HCT116 (cell line): ENCODE data around the gene NRCAM. TPM values are rescaled to one million over a fixed set of nuclear protein-coding genes. Genes with fewer than 3 reads are reported as not detected.

Experiments
- ATAC-seq: fragments of 200-7000 bp; cut with Tn5 transposase; 2 replicates; pipeline ENCODE4 v1.9.1; 2020; ENCODE audit warnings: mild to moderate bottlenecking, moderate library complexity
- BruUV-seq: library from RNA; stranded (reverse); fragments of 400-500 nt; replicated peaks from 2 replicates; lab custom pipeline; 2021; lab: Mats Ljungman, UMichigan
- CTCF ChIA-PET: fragments of 300-600 bp; sonication (Branson Sonifier 250); formaldehyde crosslinking; loops from one replicate; lab custom pipeline; 2021; ENCODE audit warnings: antibody characterized with exemption; lab: Charles Lee
- POLR2A ChIA-PET: fragments of 300-600, 350-600 bp; sonication (Branson Sonifier 250); formaldehyde crosslinking; loops from one replicate; lab custom pipeline; 2021; ENCODE audit warnings: antibody characterized with exemption; lab: Charles Lee
- RAD21 ChIA-PET, 2 experiments: fragments of 300-600 bp; sonication (Branson Sonifier 250); formaldehyde crosslinking; loops; one replicate each; lab custom pipeline; 2023; ENCODE audit warnings: low total read pairs in 2 of 2; ENCODE audit not compliant: uncharacterized antibody in 2 of 2, unreplicated experiment in 2 of 2, low non-redundant PET in 1 of 2; lab: Charles Lee
- DNase-seq: peaks from one replicate; pipeline ENCODE4 v3.0.0-alpha.2; 2010; ENCODE audit warnings: low read depth, low spot score
- H2AFZ ChIP-seq: fragments of 200-600 bp; shearing (Covaris generic), sonication (generic); 2 replicates; pipeline ENCODE4 v1.6.1; 2017; ENCODE audit warnings: low read depth, mixed run types, mixed read lengths, antibody characterized with exemption, low read length; ENCODE audit not compliant: poor library complexity, severe bottlenecking
- H3K27ac ChIP-seq: 2 replicates; pipeline ENCODE4 v1.5.1; 2012; ENCODE audit warnings: low read depth, low read length
- H3K27me3 ChIP-seq: fragments of 200-600 bp; sonication (generic); 2 replicates; pipeline ENCODE4 v1.6.1; 2016; ENCODE audit warnings: mixed run types, low read length, mixed read lengths; ENCODE audit not compliant: insufficient read depth
- H3K36me3 ChIP-seq, 2 experiments: fragments of 200-500 bp in 1 of 2; fragments of 200-600 bp in 1 of 2; sonication (Bioruptor generic) in 1 of 2; sonication (generic) in 1 of 2; 2 replicates each; pipeline versions ENCODE4 v1.5.1 to v1.6.1; 2014 to 2016; ENCODE audit warnings: low read length in 2 of 2, inconsistent platforms in 1 of 2, mixed read lengths in 1 of 2, mixed run types in 1 of 2; ENCODE audit not compliant: insufficient read depth in 2 of 2, control insufficient read depth in 1 of 2
- H3K4me1 ChIP-seq, 2 experiments: fragments of 200-600 bp in 1 of 2; sonication (generic) in 1 of 2; 2 replicates each; pipeline versions ENCODE4 v1.5.1 to v1.6.1; 2012 to 2017; ENCODE audit warnings: low read length in 2 of 2, inconsistent platforms in 1 of 2, mild to moderate bottlenecking in 1 of 2, mixed read lengths in 1 of 2, mixed run types in 1 of 2, moderate library complexity in 1 of 2; ENCODE audit not compliant: insufficient read depth in 2 of 2, control insufficient read depth in 1 of 2
- H3K4me2 ChIP-seq: fragments of 200-600 bp; sonication (generic); 2 replicates; pipeline ENCODE4 v1.6.1; 2017; ENCODE audit warnings: mixed run types, low read length, mixed read lengths
- H3K4me3 ChIP-seq, 2 experiments: fragments of 200-600 bp in 1 of 2; sonication (generic) in 1 of 2; replicated peaks in 1 of 2; 2 replicates each; pipeline ENCODE4 v1.5.1; 2011 to 2016; ENCODE audit warnings: low read length in 2 of 2, control low read depth in 1 of 2, low read depth in 1 of 2, mild to moderate bottlenecking in 1 of 2, mixed read lengths in 1 of 2, mixed run types in 1 of 2
- H3K79me2 ChIP-seq: fragments of 200-600 bp; sonication (generic); 2 replicates; pipeline ENCODE4 v1.6.1; 2017; ENCODE audit warnings: mild to moderate bottlenecking, mixed run types, low read length, moderate library complexity, mixed read lengths; ENCODE audit not compliant: insufficient read depth
- H3K9ac ChIP-seq: fragments of 200-600 bp; sonication (generic); 2 replicates; pipeline ENCODE4 v1.6.1; 2016; ENCODE audit warnings: low read length, mixed read lengths
- H3K9me2 ChIP-seq: fragments of 200-600 bp; sonication (generic), shearing (Covaris generic); 2 replicates; pipeline ENCODE4 v1.6.1; 2017; ENCODE audit warnings: mixed run types, mild to moderate bottlenecking, moderate library complexity; ENCODE audit not compliant: insufficient read depth
- H3K9me3 ChIP-seq, 2 experiments: fragments of 200-500 bp in 1 of 2; fragments of 200-600 bp in 1 of 2; sonication (Bioruptor generic) in 1 of 2; sonication (generic) in 1 of 2; 2 replicates each; pipeline ENCODE4 v1.6.1; 2014 to 2017; ENCODE audit warnings: low read length in 2 of 2, mixed read lengths in 2 of 2, inconsistent platforms in 1 of 2, low read depth in 1 of 2, mild to moderate bottlenecking in 1 of 2, mixed run types in 1 of 2, moderate library complexity in 1 of 2; ENCODE audit not compliant: control insufficient read depth in 1 of 2, insufficient read depth in 1 of 2
- H4K20me1 ChIP-seq: fragments of 200-600 bp; sonication (generic), shearing (Covaris generic); 2 replicates; pipeline ENCODE4 v1.6.1; 2017; ENCODE audit warnings: mixed run types, mild to moderate bottlenecking, moderate library complexity; ENCODE audit not compliant: insufficient read depth
- ATF3 ChIP-seq: IDR thresholded peaks from 2 replicates; pipeline ENCODE4 v1.6.1; 2012
- CEBPB ChIP-seq: IDR thresholded peaks from 2 replicates; pipeline ENCODE4 v1.6.1; 2012; ENCODE audit warnings: low read depth
- EGR1 ChIP-seq: IDR thresholded peaks from 2 replicates; pipeline ENCODE4 v1.6.1; 2012; ENCODE audit warnings: low read depth
- ELF1 ChIP-seq: IDR thresholded peaks from 2 replicates; pipeline ENCODE4 v1.6.1; 2012; ENCODE audit warnings: low read depth, borderline replicate concordance
- EZH2 ChIP-seq: fragments of 200-600 bp; sonication (generic); IDR thresholded peaks from 2 replicates; pipeline ENCODE4 v1.6.1; 2017; ENCODE audit warnings: antibody characterized with exemption, mixed run types
- EZH2phosphoT487 ChIP-seq: fragments of 200-600 bp; IDR thresholded peaks from 2 replicates; pipeline ENCODE4 v1.6.1; 2018; ENCODE audit warnings: antibody characterized with exemption, borderline replicate concordance
- FOSL1 ChIP-seq: IDR thresholded peaks from 2 replicates; pipeline ENCODE4 v1.6.1; 2012; ENCODE audit warnings: low read depth
- POLR2A ChIP-seq: IDR thresholded peaks from 2 replicates; pipeline ENCODE4 v1.7.0; 2011; ENCODE audit warnings: borderline replicate concordance; ENCODE audit not compliant: insufficient read depth, insufficient read length; ENCODE audit errors: extremely low read depth
- POLR2AphosphoS5 ChIP-seq: IDR thresholded peaks from 2 replicates; pipeline ENCODE4 v1.6.1; 2011; ENCODE audit warnings: mild to moderate bottlenecking, low read depth, low read length, moderate library complexity
- RAD21 ChIP-seq: IDR thresholded peaks from 2 replicates; pipeline ENCODE4 v1.6.1; 2012; ENCODE audit warnings: low read depth, mild to moderate bottlenecking
- SIN3A ChIP-seq: IDR thresholded peaks from 2 replicates; pipeline ENCODE4 v1.6.1; 2012; ENCODE audit warnings: low read depth
- SP1 ChIP-seq: IDR thresholded peaks from 2 replicates; pipeline ENCODE4 v1.6.1; 2012; ENCODE audit warnings: low read depth
- YY1 ChIP-seq: IDR thresholded peaks from 2 replicates; pipeline ENCODE4 v1.6.1; 2011; ENCODE audit warnings: low read length, low read depth, moderate library complexity, mild to moderate bottlenecking; ENCODE audit not compliant: insufficient replicate concordance; ENCODE audit errors: extremely low read depth
- ZNF274 ChIP-seq: fragments of 200-500 bp; sonication (Bioruptor generic); IDR thresholded peaks from 2 replicates; pipeline ENCODE4 v1.6.1; 2014; ENCODE audit warnings: mild to moderate bottlenecking, low read depth, low read length, inconsistent platforms
- intact Hi-C: fragments of 100-400 bp; cut with micrococcal nuclease; formaldehyde crosslinking; loops from 2 replicates; pipeline ENCODE4 v1.10.0; 2022
- total RNA-seq: library from RNA; stranded (reverse); gene quantifications from one replicate; pipeline ENCODE4 v1.2.1, GENCODE V29; 2021; ENCODE audit not compliant: unreplicated experiment
- TF ChIP-seq, protein P1 (sequence below): IDR thresholded peaks from 2 replicates; pipeline ENCODE4 v1.6.1; 2012
- TF ChIP-seq, protein P2 (sequence below): IDR thresholded peaks from 2 replicates; pipeline ENCODE4 v1.6.1; 2011; ENCODE audit warnings: mild to moderate bottlenecking, low read length, moderate library complexity; ENCODE audit not compliant: insufficient replicate concordance; ENCODE audit errors: extremely low read depth

The NRCAM gene
- total RNA-seq, 1 experiment from 2014 or later = 0.15 TPM

DNA sequence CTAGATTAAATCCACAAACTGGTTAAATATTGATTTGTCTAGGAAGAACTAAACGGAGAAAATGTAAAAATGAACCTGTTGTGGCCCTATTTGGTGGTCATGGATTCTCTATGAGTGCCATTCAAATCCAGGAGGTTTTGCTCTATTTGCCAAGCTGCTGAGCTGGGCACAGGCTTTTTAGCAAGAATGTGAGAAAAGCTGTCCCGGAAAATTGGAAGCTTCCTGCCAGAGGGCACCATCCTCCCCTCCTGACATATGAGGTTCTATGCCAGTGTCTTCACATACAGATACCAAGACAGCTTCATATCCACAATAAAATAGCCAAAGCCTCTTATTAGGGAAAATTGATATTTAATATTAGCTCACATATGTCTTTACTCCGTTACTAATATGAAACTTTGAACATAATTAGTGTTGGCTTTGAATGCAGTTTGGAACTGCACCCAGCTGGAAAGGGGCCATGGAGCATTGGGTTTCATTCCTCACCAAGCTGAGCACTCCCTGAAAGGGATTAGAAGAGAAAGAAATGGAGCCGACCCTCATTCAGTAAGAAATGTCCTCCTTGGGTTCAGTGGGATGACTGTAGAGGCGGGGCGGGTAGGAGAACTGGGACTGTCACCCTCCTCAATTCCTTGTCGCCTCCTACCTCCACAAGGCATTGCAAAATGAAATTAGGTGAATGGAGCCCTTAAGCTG lies 47.8 kb downstream of the NRCAM start:
- Histone ChIP-seq H2AFZ (no peak overlapping the region), H4K20me1 (no peaks in the 10 kb centered on the region), H3K27me3 (no peaks in the 10 kb centered on the region), H3K27ac (no peak overlapping the region), H3K36me3 (no peaks in the 10 kb centered on the region), H3K4me1 (no peaks in the 10 kb centered on the region), H3K4me3 (no peak overlapping the region), H3K9me3 (no peaks in the 10 kb centered on the region), H3K9ac (no peak overlapping the region), H3K9me2 (no peaks in the 10 kb centered on the region), H3K79me2 (no peaks in the 10 kb centered on the region), H3K4me2 (no peak overlapping the region)
- ChIA-PET CTCF (no interaction called here), POLR2A (no interaction called here), RAD21 (no interaction called here)
- ATAC-seq = no peak
- intact Hi-C loops = no loop called here
- TF ChIP-seq POLR2AphosphoS5 = no peak
- no peak for TF ChIP-seq YY1
- TF ChIP-seq EGR1 = no peak
- no peak for TF ChIP-seq ZNF274
- TF ChIP-seq EZH2phosphoT487 = no peak
- no peak for TF ChIP-seq CEBPB
- TF ChIP-seq, protein P1, sequence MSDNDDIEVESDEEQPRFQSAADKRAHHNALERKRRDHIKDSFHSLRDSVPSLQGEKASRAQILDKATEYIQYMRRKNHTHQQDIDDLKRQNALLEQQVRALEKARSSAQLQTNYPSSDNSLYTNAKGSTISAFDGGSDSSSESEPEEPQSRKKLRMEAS = no peak
- no peak for TF ChIP-seq ATF3
- TF ChIP-seq SIN3A = no peak
- no peak for TF ChIP-seq SP1
- no peak for TF ChIP-seq FOSL1
- no TSS peak for BruUV-seq
- DNase-seq = no peak

DNA sequence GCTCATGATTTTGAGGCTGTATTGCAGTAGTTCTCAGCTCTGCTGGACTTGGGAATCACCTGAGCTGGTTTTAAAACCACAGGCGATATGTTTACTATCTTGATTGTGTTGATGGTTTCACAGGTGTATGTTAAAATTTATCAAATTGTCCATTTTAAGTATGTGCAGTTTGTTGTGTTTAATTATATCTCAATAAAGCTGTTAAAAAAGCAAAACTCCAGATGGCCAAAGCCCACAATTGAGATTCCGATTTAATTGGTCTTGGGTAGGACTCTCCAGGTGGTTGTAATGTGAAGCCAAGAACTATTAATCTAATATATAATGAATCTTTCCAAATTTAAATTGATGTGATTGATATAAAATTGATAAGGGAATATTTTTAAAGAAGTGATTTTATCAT lies 48.6 kb downstream of the NRCAM start:
- RAD21 ChIA-PET = no interaction called here
- DNase-seq (no peak), ATAC-seq (no peak)
- no peak overlapping the region for H3K9ac ChIP-seq
- no peaks in the 10 kb centered on the region for H3K9me2 ChIP-seq
- BruUV-seq = no TSS peak
- H3K27ac ChIP-seq = no peak overlapping the region
- no peak overlapping the region for H3K4me2 ChIP-seq
- TF ChIP-seq, protein P2, sequence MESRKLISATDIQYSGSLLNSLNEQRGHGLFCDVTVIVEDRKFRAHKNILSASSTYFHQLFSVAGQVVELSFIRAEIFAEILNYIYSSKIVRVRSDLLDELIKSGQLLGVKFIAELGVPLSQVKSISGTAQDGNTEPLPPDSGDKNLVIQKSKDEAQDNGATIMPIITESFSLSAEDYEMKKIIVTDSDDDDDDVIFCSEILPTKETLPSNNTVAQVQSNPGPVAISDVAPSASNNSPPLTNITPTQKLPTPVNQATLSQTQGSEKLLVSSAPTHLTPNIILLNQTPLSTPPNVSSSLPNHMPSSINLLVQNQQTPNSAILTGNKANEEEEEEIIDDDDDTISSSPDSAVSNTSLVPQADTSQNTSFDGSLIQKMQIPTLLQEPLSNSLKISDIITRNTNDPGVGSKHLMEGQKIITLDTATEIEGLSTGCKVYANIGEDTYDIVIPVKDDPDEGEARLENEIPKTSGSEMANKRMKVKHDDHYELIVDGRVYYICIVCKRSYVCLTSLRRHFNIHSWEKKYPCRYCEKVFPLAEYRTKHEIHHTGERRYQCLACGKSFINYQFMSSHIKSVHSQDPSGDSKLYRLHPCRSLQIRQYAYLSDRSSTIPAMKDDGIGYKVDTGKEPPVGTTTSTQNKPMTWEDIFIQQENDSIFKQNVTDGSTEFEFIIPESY = no peak
- TF ChIP-seq ELF1 = no peak
- no peak for TF ChIP-seq POLR2A
- no peak for TF ChIP-seq YY1
- TF ChIP-seq, protein P1 = no peak
- TF ChIP-seq RAD21 = no peak
- TF ChIP-seq EZH2 = no peak
- TF ChIP-seq SP1 = no peak
- TF ChIP-seq EZH2phosphoT487 = no peak
- TF ChIP-seq ZNF274 = no peak
- TF ChIP-seq ATF3 = no peak
- H3K79me2 ChIP-seq = no peaks in the 10 kb centered on the region
- H3K27me3 ChIP-seq = no peaks in the 10 kb centered on the region
- H3K9me3 ChIP-seq = no peaks in the 10 kb centered on the region
- no peaks in the 10 kb centered on the region for H4K20me1 ChIP-seq
- H3K4me3 ChIP-seq = no peak overlapping the region
- intact Hi-C loops = no loop called here
- H2AFZ ChIP-seq = no peak overlapping the region
- no peaks in the 10 kb centered on the region for H3K4me1 ChIP-seq
- POLR2A ChIA-PET = no interaction called here
- H3K36me3 ChIP-seq = no peaks in the 10 kb centered on the region
- CTCF ChIA-PET = no interaction called here
